Endodermal cell (in vitro differentiated cells): Measurements from ENCODE around the gene IL36G. TPM values are rescaled to one million over a fixed set of nuclear protein-coding genes. Genes with fewer than 3 reads are reported as not detected.

Experiments used
- DNase-seq: peaks from one replicate; pipeline ENCODE4 v3.0.0-alpha.2; 2017
- H3K27ac ChIP-seq: 2 replicates; pipeline ENCODE4 v1.5.1; 2013; ENCODE audit warnings: mild to moderate bottlenecking, low read depth, low read length, moderate library complexity
- H3K27me3 ChIP-seq: 2 replicates; pipeline ENCODE4 v1.6.1; 2013; ENCODE audit warnings: mild to moderate bottlenecking, low read length, moderate library complexity; ENCODE audit not compliant: insufficient read depth, control insufficient read depth, poor library complexity, severe bottlenecking
- H3K36me3 ChIP-seq: 2 replicates; pipeline ENCODE4 v1.7.0; 2013; ENCODE audit warnings: mild to moderate bottlenecking, low read length, moderate library complexity; ENCODE audit not compliant: control insufficient read depth, insufficient read depth
- H3K4me1 ChIP-seq: one replicate; pipeline ENCODE4 v1.7.0; 2013; ENCODE audit warnings: low read length; ENCODE audit not compliant: control insufficient read depth, insufficient read depth
- H3K4me3 ChIP-seq: 2 replicates; pipeline ENCODE4 v1.5.1; 2013; ENCODE audit warnings: mild to moderate bottlenecking, low read length, moderate library complexity
- H3K9ac ChIP-seq: 2 replicates; pipeline ENCODE4 v1.6.1; 2013; ENCODE audit warnings: mild to moderate bottlenecking, low read length, moderate library complexity; ENCODE audit not compliant: poor library complexity, severe bottlenecking; ENCODE audit errors: extremely low read depth
- H3K9me3 ChIP-seq: 2 replicates; pipeline ENCODE4 v1.6.1; 2013; ENCODE audit warnings: mild to moderate bottlenecking, low read length, moderate library complexity; ENCODE audit not compliant: control insufficient read depth
- H3K27ac Mint-ChIP-seq: 2 replicates; pipeline ENCODE4 v1.8.0; 2020; ENCODE audit warnings: mixed read lengths
- H3K27me3 Mint-ChIP-seq: 2 replicates; pipeline ENCODE4 v1.8.0; 2021; ENCODE audit warnings: mild to moderate bottlenecking, mixed read lengths; ENCODE audit not compliant: insufficient read depth
- H3K36me3 Mint-ChIP-seq: 2 replicates; pipeline ENCODE4 v1.8.0; 2020; ENCODE audit warnings: low read depth, mixed read lengths
- H3K4me1 Mint-ChIP-seq: 2 replicates; pipeline ENCODE4 v1.8.0; 2020; ENCODE audit warnings: mixed read lengths
- H3K4me3 Mint-ChIP-seq: 2 replicates; pipeline ENCODE4 v1.8.0; 2020; ENCODE audit warnings: mild to moderate bottlenecking, moderate library complexity, mixed read lengths
- H3K9me3 Mint-ChIP-seq: 2 replicates; pipeline ENCODE4 v1.8.0; 2020; ENCODE audit warnings: mild to moderate bottlenecking, mixed read lengths
- WGBS, 2 experiments: methylation state at CpG; one replicate each; pipeline versions ENCODE4 v1.1.5 to v1.1.7; 2013; ENCODE audit warnings: missing lambda C conversion rate in 2 of 2, mixed read lengths in 1 of 2; ENCODE audit not compliant: insufficient coverage in 1 of 2, insufficient read length in 1 of 2; 5-methylcytosine and 5-hydroxymethylcytosine counted together
- total RNA-seq, 2 donors: library from RNA; stranded (reverse); fragmentation: NEBNext Ultra II Directional in 1 of 2; extraction: Animal tissue kit (Norgen Biotek cat#: 25700) in 1 of 2; gene quantifications; 2 replicates in 1 of 2; 3 replicates in 1 of 2; pipeline ENCODE4 v1.2.1, GENCODE V29; 2021
- TF ChIP-seq, protein P1 (sequence below): fragments of 200-600 bp; sonication (generic); conservative IDR thresholded peaks from 2 replicates; pipeline ENCODE4 v1.5.0; 2021; ENCODE audit warnings: antibody characterized with exemption, mild to moderate bottlenecking

The IL36G gene
- total RNA-seq, 2 donors from 2014 or later: not detected

DNA sequence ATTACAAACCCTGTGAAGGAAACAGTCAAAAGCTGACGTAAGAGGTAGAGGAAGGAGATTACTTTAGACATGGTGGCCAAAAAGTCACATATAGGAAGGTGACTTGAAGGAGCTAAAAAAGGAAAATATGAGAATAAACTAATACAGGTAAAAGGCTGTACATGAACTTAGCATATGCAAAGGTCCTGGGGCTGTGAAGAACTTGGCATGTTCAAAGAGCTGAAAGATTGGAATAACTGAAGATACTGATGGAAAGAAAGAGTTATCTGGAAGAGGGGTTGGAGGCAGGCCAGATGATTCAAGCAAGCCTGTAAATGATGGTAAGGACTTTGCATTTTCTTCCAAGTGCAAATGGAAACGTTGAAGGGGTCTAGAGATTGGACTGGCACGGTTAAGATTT lies 40.7 kb downstream of the IL36G start:
- H3K9me3 Mint-ChIP-seq: peaks cover 7% of the 10 kb centered on the region
- Histone ChIP-seq H3K9me3 (no peaks in the 10 kb centered on the region), H3K27ac (no peak overlapping the region), H3K9ac (no peak overlapping the region), H3K36me3 (no peaks in the 10 kb centered on the region), H3K4me3 (no peak overlapping the region), H3K27me3 (peaks cover 66% of the 10 kb centered on the region), H3K4me1 (no peaks in the 10 kb centered on the region)
- no peaks in the 10 kb centered on the region for H3K36me3 Mint-ChIP-seq
- DNase-seq: no peak
- 80 to 81% methylated on average over 3 of the region's 3 CpGs for WGBS, 2 experiments
- H3K4me3 Mint-ChIP-seq: no peak overlapping the region
- no peaks in the 10 kb centered on the region for H3K4me1 Mint-ChIP-seq
- no peak overlapping the region for H3K27ac Mint-ChIP-seq
- peaks cover 41% of the 10 kb centered on the region for H3K27me3 Mint-ChIP-seq
- TF ChIP-seq, protein P1, sequence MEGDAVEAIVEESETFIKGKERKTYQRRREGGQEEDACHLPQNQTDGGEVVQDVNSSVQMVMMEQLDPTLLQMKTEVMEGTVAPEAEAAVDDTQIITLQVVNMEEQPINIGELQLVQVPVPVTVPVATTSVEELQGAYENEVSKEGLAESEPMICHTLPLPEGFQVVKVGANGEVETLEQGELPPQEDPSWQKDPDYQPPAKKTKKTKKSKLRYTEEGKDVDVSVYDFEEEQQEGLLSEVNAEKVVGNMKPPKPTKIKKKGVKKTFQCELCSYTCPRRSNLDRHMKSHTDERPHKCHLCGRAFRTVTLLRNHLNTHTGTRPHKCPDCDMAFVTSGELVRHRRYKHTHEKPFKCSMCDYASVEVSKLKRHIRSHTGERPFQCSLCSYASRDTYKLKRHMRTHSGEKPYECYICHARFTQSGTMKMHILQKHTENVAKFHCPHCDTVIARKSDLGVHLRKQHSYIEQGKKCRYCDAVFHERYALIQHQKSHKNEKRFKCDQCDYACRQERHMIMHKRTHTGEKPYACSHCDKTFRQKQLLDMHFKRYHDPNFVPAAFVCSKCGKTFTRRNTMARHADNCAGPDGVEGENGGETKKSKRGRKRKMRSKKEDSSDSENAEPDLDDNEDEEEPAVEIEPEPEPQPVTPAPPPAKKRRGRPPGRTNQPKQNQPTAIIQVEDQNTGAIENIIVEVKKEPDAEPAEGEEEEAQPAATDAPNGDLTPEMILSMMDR: no peak

DNA sequence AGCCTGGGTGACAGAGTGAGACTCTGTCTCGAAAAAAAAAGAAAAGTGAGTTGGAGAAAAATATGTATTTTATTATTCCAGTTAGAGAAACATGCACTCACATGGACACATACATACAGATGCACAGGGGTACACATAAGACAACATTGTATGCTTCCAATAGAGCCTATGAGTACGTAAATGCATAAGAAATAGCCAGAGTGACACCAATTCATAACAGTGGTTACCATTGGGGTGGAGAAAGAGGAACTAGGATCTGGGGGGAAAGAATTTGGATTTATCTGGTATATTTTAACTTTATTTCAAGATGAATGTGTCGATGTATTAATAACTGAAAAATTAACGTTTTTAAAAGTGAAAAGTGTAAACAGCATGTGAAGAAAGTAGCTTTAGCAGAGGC lies 43.5 kb downstream of the IL36G start:
- H3K27ac ChIP-seq: no peak overlapping the region

DNA sequence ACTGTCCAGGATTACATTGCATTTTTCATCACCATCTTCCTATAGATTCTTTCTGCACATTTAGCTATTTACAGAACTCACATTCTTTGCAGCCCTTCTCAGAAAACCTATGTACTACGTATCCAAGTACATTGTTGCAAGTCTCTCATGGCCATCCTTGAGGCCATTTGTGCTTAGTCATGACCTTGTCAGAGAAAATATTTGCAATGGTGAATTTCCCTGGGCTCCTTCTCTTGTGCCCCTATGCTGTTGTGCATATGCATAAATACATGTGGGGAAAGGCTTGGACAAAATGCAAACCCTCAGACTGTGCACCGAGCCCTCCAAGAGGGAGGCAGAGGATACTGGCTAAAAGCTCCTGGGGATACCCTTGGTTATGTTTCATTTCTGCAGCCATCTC lies 47.0 kb downstream of the IL36G start:
- no peak overlapping the region for H3K27ac Mint-ChIP-seq
- H3K36me3 Mint-ChIP-seq: no peaks in the 10 kb centered on the region
- H3K36me3 ChIP-seq: no peaks in the 10 kb centered on the region
- H3K27me3 Mint-ChIP-seq: peaks cover 57% of the 10 kb centered on the region
- no peaks in the 10 kb centered on the region for H3K4me1 Mint-ChIP-seq
- 91 to 100% methylated on average over 1 to 2 of the region's 2 CpGs for WGBS, 2 experiments
- TF ChIP-seq, protein P1: no peak
- peaks cover 1% of the 10 kb centered on the region for H3K9me3 Mint-ChIP-seq
- no peak overlapping the region for H3K4me3 ChIP-seq
- no peaks in the 10 kb centered on the region for H3K9me3 ChIP-seq
- H3K9ac ChIP-seq: no peak overlapping the region
- H3K4me1 ChIP-seq: no peaks in the 10 kb centered on the region
- no peak for DNase-seq
- H3K4me3 Mint-ChIP-seq: no peak overlapping the region
- H3K27me3 ChIP-seq: peaks cover 80% of the 10 kb centered on the region
- H3K27ac ChIP-seq: no peak overlapping the region

More for the DNA sequence above, 43.5 kb downstream of the IL36G start:
- Histone ChIP-seq H3K4me1 (no peaks in the 10 kb centered on the region), H3K4me3 (no peak overlapping the region), H3K36me3 (no peaks in the 10 kb centered on the region), H3K27me3 (peaks cover 77% of the 10 kb centered on the region), H3K9ac (no peak overlapping the region), H3K9me3 (no peaks in the 10 kb centered on the region)
- Mint-ChIP-seq H3K36me3 (no peaks in the 10 kb centered on the region), H3K4me1 (no peaks in the 10 kb centered on the region), H3K27ac (no peak overlapping the region), H3K4me3 (no peak overlapping the region), H3K9me3 (peaks cover 7% of the 10 kb centered on the region), H3K27me3 (peaks cover 52% of the 10 kb centered on the region)
- WGBS, 2 experiments: 37 to 72% methylated on average over 3 to 4 of the region's 4 CpGs
- DNase-seq: no peak
- TF ChIP-seq, protein P1: no peak
